GM19351 (cell line): ENCODE data around the gene SYTL1.

Experiments used
- ATAC-seq: cut with Tn5 transposase; IDR thresholded peaks from one replicate; pipeline ENCODE4 v1.9.1; 2021; ENCODE audit warnings: mild to moderate bottlenecking, moderate library complexity; ENCODE audit not compliant: unreplicated experiment

Gene SYTL1

DNA sequence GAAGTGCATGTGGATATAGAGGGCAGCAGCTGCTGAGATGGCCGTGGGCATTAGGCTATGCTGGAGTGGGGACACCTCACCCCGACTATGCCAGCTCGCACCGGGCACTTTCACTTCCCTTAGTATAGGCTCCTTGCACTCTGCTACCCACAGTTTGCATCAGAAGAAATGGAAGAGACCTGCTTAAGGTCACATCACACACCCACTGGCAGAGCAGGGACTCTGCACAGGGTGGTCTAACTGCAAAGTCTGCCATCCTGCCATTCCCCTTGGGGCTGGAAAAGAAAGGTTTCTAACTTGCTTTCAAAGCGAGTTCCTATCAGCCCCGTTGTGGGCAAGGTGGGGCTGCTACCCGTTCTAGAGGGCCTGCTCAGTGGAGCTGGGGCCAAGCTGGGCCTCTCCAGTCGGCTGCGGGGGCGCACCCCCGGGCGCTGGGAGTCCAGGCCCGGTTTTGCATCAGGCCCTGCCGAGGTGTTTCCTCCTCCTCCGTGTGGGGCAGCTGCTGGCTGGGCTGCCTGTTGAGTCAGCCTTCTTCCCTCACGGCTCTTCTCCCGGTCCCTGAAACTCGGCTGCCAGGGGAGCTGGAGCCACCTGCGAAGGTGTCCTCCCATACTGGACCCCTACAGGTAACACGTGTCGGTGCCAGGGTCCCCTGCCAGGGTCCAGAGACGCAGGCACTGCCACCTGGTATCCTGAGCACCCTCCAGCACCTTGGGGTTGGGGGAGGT, at the start of gene SYTL1:
Gene SYTL1 (plus strand): TSS at position 498 of the 728 bp plus-strand sequence. CDS start 3,313 bp downstream, outside the sequence.
- ATAC-seq = peak; percentile 53

DNA sequence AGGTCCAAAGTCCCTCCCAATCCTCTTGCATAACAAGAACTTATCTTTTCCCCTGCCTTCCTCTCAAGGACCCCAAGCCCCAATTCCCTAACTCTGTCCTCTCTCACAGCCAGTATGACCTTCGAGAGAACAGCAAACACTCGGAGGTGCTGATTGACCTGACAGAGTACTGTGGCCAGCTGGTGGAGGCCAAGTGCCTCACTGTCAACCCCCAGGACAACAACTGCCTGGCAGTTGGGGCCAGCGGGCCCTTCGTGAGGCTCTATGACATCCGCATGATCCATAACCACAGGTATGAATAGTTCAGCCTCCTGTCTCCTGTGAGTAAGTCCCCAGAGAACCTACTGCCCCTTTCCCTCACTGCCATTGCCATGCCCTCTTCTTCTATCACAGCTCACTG, 49.7 kb upstream of the SYTL1 start:
- ATAC-seq = no peak

DNA sequence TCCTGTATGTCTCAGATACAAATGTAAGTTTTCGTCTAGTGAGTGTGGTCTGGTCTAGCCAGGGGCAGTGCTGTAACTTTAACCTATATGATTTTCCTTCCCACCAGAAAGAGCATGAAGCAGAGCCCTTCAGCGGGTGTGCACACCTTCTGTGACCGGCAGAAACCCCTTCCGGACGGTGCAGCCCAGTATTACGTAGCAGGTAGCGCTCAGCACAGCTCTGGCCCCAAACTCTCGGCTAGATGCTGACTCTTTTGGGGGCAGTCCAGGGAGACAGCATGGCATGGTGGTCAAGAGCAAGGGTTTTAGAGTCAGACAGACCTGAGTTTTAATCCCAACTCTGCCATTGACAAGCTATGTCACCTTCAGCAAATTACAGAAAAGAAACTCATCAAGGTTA, 47.9 kb upstream of the SYTL1 start:
- no peak for ATAC-seq

DNA sequence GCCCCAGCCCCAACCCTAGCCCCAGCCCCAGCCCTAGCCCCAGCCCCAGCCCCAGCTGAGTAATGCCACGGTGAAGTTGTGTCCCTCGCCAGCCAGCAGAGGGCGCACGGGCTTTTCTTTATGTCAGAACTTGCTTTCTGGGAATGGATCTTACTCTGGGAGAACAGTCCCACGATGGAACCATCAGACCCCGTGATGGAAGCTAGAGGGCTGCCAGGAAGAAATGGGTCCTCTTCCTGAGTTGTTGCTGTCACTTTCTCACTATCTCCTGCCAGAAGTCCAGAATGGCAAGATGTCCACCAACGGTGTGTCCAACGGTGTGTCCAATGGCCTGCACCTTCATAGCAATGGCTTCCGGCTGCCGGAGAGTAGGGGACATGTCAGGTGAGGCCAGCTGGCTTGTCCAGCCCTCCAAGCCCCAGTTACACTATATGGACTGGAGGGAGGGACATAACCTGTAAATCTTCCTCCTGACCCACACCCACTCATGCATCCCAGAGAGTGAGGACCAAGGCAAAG, 45.0 kb upstream of the SYTL1 start:
- ATAC-seq = no peak

- no peak for ATAC-seq
Measured at GRCh38 chr1:27297903-27298302, 43.9 kb upstream of the SYTL1 start.

GRCh38 chr1:27298632-27299384, 43.0 kb upstream of the SYTL1 start:
- ATAC-seq = no peak

DNA sequence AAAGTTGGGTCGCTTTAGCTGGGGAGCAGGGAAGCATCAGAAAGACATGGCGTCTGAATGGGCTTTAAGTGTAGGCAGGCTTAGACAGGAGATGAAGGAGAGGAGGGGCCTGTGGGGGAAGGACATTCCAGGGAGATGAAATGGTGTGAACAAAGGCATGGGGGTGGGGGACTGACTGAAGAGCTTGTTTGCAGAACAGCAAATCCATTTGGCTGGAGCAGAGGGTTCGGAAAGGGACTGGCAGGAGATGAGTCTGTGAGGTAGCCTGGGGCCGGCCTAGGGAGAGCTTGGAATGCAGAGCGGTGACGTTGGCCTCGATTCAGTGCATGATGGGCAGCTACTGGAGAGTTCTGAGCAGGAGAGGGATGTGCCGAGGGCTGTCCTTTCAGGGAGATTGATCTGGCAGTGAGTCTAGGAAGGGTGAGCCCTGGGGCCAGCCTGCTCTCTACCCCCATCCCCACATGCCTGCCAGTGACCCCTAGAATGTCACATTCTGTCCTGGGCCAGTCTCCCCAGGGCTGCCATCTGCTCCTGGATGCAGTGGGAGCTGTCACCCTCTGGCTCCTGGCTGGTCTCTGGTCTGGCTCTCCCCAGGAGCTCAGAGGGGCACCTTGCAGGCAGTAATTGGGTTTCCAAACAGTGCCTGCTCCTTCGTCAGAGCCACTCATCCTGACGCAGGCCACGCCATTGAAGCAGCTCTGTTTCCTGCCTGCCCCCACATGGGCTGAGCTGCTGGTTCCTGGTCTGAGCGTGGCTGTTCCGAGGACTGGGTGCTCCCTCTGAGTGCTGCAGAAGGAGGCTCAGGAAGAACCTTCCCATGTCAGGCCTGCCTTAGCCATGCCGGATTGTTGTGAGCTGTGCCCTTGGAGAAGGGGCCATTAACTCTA, 42.2 kb upstream of the SYTL1 start:
- no peak for ATAC-seq

- no peak for ATAC-seq
Measured at GRCh38 chr1:27300341-27301051, 41.3 kb upstream of the SYTL1 start.

DNA sequence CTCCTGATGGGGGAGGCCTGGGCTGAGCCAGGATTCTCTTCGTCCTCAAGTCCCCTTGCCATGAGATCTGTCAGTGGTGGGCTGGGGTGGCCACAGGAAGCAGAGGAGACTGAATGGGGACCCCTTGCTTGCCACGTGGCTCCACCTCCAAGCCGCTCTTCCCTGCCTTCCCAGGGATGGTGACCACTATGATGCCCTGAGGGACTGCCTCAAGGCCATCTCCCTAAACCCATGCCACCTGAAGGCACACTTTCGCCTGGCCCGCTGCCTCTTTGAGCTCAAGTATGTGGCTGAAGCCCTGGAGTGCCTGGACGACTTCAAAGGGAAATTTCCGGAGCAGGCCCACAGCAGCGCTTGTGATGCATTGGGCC, 40.8 kb upstream of the SYTL1 start:
- ATAC-seq = no peak

DNA sequence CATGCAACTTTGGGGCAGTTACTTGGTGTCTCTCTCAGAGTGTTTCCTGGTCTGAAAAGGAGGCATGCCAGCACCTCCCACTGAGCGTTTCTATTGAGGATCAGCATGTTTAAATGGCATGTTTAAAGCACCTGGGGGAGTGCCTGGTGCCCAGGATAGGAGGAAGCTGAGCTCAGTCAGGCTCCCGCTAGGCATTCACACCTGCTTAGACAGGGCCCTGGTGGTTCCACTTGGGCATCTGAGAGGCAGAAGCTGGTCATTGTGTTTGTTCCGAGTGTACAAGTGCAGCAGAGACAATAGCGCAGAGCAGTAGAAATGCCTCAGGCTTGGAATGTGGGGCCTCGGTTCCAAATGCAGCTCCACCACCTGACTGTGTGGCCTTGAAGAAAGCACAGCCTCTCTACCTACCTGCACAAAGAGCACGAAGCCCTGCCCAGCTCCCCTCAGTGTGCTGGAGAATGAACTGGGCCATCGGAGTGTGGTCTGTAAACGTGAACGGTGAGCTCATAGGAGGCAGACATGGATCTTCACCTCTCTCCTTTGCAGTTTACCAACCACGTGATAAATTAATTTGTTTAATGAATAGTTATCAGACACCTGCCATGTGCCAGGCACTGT, 40.1 kb upstream of the SYTL1 start:
- ATAC-seq = no peak

DNA sequence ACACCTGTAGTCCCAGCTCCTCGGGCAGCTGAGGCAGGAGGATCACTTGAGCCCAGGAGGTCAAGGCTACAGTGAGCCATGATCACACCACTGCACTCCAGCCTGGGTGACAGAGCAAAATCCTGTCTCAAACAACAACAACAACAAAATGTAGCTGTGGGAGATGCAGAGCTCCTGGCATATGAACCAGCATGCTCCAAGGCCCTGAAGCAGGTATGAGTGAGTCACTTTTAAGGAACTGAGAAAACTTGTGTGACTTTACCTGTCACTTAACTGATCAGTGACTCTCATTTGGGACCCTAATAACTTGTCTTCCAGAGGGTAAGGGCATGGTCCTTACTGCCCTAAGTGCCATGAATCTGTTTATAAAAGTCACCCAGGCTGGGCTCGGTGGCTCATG, 39.2 kb upstream of the SYTL1 start:
- ATAC-seq = no peak

DNA sequence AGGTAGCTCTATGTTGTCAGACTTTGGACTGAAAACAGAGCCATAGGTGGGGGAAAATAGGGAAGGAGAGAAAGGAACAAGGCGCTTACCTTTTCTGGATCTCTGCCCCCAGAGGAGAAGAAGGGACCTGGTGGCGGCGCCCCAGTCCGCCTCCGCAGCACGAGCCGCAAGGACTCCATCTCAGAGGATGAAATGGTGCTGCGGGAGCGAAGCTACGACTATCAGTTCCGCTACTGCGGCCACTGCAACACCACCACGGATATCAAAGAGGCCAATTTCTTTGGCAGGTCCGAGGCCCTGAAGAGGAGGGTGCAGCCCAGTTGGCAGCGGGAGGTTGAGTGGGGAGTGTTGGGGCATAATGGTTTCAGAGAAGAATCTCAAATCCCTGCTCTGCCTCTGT, 38.3 kb upstream of the SYTL1 start:
- ATAC-seq = no peak

GRCh38 chr1:27306071-27306470, 35.8 kb upstream of the SYTL1 start:
- no peak for ATAC-seq

DNA sequence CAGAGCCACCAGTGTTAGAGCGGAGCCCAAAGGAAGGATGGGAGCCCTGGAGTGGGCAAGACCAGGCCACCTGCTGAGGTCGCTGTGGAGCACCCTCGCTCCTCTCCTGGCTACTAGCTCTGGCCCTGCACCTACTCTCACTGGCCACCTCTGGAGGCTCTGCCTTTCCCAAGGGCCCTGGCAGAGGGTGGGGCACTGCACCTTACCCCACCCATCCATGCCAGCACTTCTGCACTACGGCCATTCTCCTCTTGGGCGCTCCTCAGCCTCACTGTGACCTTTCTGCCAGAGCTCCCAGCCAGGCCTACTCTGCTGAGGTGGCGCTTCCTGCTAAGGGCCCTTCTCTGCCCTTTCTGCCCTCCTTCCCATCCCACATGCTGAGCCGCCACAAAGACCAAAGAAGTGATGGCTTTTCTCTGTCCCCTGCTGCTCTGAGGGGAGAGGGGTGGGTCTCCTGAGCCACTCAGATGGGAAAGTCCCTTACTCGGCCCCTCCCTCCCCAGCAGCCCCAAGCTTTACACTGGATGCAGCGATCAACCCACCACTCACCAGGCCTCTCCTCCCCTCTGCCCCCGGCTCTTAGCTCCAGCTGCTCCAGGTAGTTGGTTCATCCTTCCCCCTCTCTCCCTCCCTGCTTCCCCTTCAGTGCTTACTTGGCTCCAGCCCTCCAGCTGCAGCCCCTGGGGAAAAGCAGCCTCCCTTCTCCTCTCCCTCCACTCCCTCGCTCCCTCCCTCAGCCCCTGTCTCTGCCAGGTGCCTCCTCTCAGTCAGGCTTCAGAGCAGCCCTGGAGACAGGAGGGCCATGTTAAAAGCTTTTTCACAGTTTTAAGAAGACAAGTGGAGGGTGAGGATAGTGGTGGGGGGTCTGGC, 34.7 kb upstream of the SYTL1 start:
- ATAC-seq = no peak

DNA sequence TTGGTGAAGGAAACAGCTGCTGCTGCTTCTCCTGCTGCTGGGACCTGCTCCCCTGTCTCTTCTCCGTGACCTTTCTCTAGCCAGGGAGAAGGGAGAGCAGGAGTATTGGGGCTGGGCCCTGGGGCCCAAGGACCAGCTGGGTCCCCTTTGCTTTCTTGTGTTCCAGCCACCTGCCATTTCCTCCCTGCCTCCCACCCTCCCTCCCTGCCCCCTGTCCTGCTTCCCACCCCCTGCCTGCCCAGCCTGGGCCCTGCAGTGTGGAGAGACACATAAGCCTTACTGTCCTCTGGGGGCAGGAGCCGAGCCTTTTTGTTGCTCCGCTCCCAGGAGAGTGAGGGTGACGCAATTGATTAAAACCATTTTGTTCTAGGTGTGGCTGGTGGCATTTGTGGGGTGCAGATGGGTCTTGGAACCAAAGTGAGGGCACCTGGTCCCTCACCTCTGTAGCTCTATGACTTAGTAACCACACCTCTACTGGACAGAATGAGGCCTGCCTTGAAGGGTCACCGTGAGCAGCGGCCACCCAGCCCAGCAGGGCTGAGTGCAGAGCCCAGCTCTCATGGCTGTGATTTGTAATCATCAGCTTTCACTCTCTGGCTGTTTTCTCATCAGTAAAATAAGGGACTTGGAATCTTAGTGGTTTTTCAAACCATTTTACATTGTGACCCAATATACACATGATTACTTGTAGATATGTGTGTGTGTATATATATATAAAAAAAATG, 33.8 kb upstream of the SYTL1 start:
- ATAC-seq = no peak

DNA sequence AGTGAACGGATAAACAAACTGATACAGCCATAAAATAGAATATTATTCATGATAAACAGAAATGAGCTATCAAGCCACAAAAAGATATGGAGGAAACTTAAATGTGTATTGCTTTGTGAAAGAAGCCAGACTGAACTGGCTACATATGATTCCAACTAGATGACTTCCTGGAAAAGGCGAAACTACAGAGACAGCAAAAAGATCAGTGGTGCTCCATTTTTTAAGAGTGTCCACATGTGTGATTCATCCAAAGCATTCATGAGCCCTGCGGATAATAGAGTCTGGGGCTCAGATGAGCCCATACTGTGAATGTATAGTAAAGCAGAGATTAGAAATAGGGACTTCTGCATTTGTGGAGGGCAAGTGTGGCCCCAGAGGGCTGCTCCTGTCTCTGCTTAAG, 27.7 kb upstream of the SYTL1 start:
- ATAC-seq = no peak

- no peak for ATAC-seq
Measured at GRCh38 chr1:27314737-27315136, 27.1 kb upstream of the SYTL1 start.

DNA sequence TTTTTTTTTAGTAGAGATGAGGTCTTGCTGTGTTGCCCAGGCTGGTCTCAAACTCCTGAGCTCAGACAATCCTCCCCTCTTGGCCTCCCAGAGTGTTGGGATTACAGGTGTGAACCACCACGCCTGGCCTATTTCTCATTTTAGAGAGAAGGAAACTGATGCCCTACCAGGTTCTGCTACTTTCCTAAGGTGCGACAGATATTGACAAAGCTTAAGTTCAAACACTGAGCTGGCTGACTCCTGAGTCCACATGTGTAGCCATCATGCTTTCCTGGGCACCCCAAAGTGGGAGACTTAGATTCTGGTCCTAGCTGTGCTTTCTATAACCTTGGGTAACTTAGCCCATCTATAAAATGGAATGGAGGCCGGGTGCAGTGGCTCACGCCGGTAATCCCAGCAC, 25.0 kb upstream of the SYTL1 start:
- no peak for ATAC-seq

- no peak for ATAC-seq
Measured at GRCh38 chr1:27318136-27318535, 23.7 kb upstream of the SYTL1 start.
